ENCODE results near the gene PRR18. TPM values are rescaled to one million over a fixed set of nuclear protein-coding genes. Genes with fewer than 3 reads are reported as not detected.
A peak's percentile ranks its signal among the peaks of the same experiment; 100 is the strongest.

PRR18 gene
- total RNA-seq: not detected
- total RNA-seq (2013): not detected

- Mint-ChIP-seq H3K4me1 (peaks cover 0 to 4% of the 10 kb centered on the region in 2 donors), H3K36me3 (no peaks in the 10 kb centered on the region), H3K9me3 (no peaks in the 10 kb centered on the region), H3K27ac (no peak within 1 kb of the TSS), H3K4me3 (peak within 1 kb of the TSS; percentile 65), H3K27me3 (ENCODE audit: low read depth in 2 of 2) (peaks cover 38 to 50% of the 10 kb centered on the region in 2 donors)
- DNase-seq (no peak), ATAC-seq (peak in 1 of 3 donors; percentile 46)
- Histone ChIP-seq H3K27ac (ENCODE audit: low read length) (no peak within 1 kb of the TSS), H3K4me3 (ENCODE audit: low read length) (no peak within 1 kb of the TSS), H3K4me1 (ENCODE audit: control insufficient read depth, insufficient read depth, low read length) (peaks cover 13% of the 10 kb centered on the region), H3K9me3 (ENCODE audit: control insufficient read depth, insufficient read depth, low read length) (no peaks in the 10 kb centered on the region), H3K27me3 (ENCODE audit: control insufficient read depth, insufficient read depth, low read length) (peaks cover 20% of the 10 kb centered on the region), H3K36me3 (ENCODE audit: control insufficient read depth, insufficient read depth, low read length) (no peaks in the 10 kb centered on the region)
- no peak for TF ChIP-seq CTCF (IDR thresholded peaks at IDR 0.05)
- WGBS (ENCODE audit: insufficient coverage): 3% methylated on average over 74 of the region's 74 CpGs
- intact Hi-C loops (cut with micrococcal nuclease): no loop called here
Measured at GRCh38 chr6:166308033-166308768, at the start of gene PRR18. TSS of gene PRR18 (minus strand) at chr6:166308392. CDS start at chr6:166308142, 250 bp downstream.

- H3K27me3 ChIP-seq (ENCODE audit: control insufficient read depth, insufficient read depth, low read length): peaks cover 3% of the 10 kb centered on the region
- peaks cover 5 to 7% of the 10 kb centered on the region in 2 donors for H3K4me1 Mint-ChIP-seq
- H3K27me3 Mint-ChIP-seq (ENCODE audit: low read depth in 2 of 2): peaks cover 12 to 28% of the 10 kb centered on the region in 2 donors
- H3K27ac ChIP-seq (ENCODE audit: low read length): no peak overlapping the region
- ATAC-seq (no peak), DNase-seq (no peak)
- intact Hi-C loops (cut with micrococcal nuclease): no loop called here
- H3K4me3 ChIP-seq (ENCODE audit: low read length): no peak overlapping the region
- H3K9me3 Mint-ChIP-seq: no peaks in the 10 kb centered on the region
- no peaks in the 10 kb centered on the region for H3K36me3 Mint-ChIP-seq
- H3K4me1 ChIP-seq (ENCODE audit: control insufficient read depth, insufficient read depth, low read length): no peaks in the 10 kb centered on the region
- TF ChIP-seq CTCF (IDR thresholded peaks at IDR 0.05): no peak
- H3K4me3 Mint-ChIP-seq: no peak overlapping the region
- H3K36me3 ChIP-seq (ENCODE audit: control insufficient read depth, insufficient read depth, low read length): no peaks in the 10 kb centered on the region
- no peak overlapping the region for H3K27ac Mint-ChIP-seq
- H3K9me3 ChIP-seq (ENCODE audit: control insufficient read depth, insufficient read depth, low read length): no peaks in the 10 kb centered on the region
- WGBS (ENCODE audit: insufficient coverage): 66% methylated on average over 5 of the region's 5 CpGs
Measured at GRCh38 chr6:166355552-166355951, 47.4 kb upstream of the PRR18 start.

- Mint-ChIP-seq H3K36me3 (no peaks in the 10 kb centered on the region), H3K9me3 (no peaks in the 10 kb centered on the region), H3K4me3 (no peak overlapping the region), H3K27me3 (ENCODE audit: low read depth in 2 of 2) (peaks cover 12 to 25% of the 10 kb centered on the region in 2 donors), H3K27ac (no peak overlapping the region), H3K4me1 (peaks cover 5 to 7% of the 10 kb centered on the region in 2 donors)
- Histone ChIP-seq H3K27ac (ENCODE audit: low read length) (no peak overlapping the region), H3K27me3 (ENCODE audit: control insufficient read depth, insufficient read depth, low read length) (peaks cover 3% of the 10 kb centered on the region), H3K9me3 (ENCODE audit: control insufficient read depth, insufficient read depth, low read length) (no peaks in the 10 kb centered on the region), H3K4me3 (ENCODE audit: low read length) (no peak overlapping the region), H3K36me3 (ENCODE audit: control insufficient read depth, insufficient read depth, low read length) (no peaks in the 10 kb centered on the region), H3K4me1 (ENCODE audit: control insufficient read depth, insufficient read depth, low read length) (no peaks in the 10 kb centered on the region)
- TF ChIP-seq CTCF (IDR thresholded peaks at IDR 0.05): no peak
- no peak for DNase-seq
- 100% methylated on average over 4 of the region's 4 CpGs for WGBS (ENCODE audit: insufficient coverage)
- no peak for ATAC-seq
- intact Hi-C loops (cut with micrococcal nuclease): no loop called here
Measured at GRCh38 chr6:166354965-166355364, 46.8 kb upstream of the PRR18 start.

- ATAC-seq: no peak
- Mint-ChIP-seq H3K27ac (no peak overlapping the region), H3K27me3 (ENCODE audit: low read depth in 2 of 2) (peaks cover 12 to 16% of the 10 kb centered on the region in 2 donors), H3K4me1 (peaks cover 5 to 7% of the 10 kb centered on the region in 2 donors), H3K4me3 (no peak overlapping the region), H3K9me3 (no peaks in the 10 kb centered on the region), H3K36me3 (no peaks in the 10 kb centered on the region)
- no peaks in the 10 kb centered on the region for H3K36me3 ChIP-seq (ENCODE audit: control insufficient read depth, insufficient read depth, low read length)
- no peaks in the 10 kb centered on the region for H3K9me3 ChIP-seq (ENCODE audit: control insufficient read depth, insufficient read depth, low read length)
- H3K27ac ChIP-seq (ENCODE audit: low read length): no peak overlapping the region
- no peak for TF ChIP-seq CTCF (IDR thresholded peaks at IDR 0.05)
- DNase-seq: no peak
- H3K4me3 ChIP-seq (ENCODE audit: low read length): no peak overlapping the region
- no peaks in the 10 kb centered on the region for H3K4me1 ChIP-seq (ENCODE audit: control insufficient read depth, insufficient read depth, low read length)
- intact Hi-C loops (cut with micrococcal nuclease): no loop called here
- 94% methylated on average over 4 of the region's 4 CpGs for WGBS (ENCODE audit: insufficient coverage)
- peaks cover 3% of the 10 kb centered on the region for H3K27me3 ChIP-seq (ENCODE audit: control insufficient read depth, insufficient read depth, low read length)
Measured at GRCh38 chr6:166354143-166354542, 46.0 kb upstream of the PRR18 start.
